Right lobe of liver (tissue), 4 donors: ENCODE measurements around the gene PEX6.

Experiments
- POLR2A ChIP-seq: fragments of 450-650 bp; IDR thresholded peaks from one replicate; pipeline ENCODE4 v1.6.1; 2017; ENCODE audit warnings: antibody characterized with exemption, mild to moderate bottlenecking
- TF ChIP-seq, protein P1 (sequence below), 4 donors: fragments of 200-600 bp in 3 of 4; fragments of 450-650 bp in 1 of 4; IDR thresholded peaks; one replicate each; pipeline versions ENCODE4 v1.5.1 to v1.8.0; 2016 to 2022; ENCODE audit warnings: antibody characterized with exemption in 4 of 4, mild to moderate bottlenecking in 2 of 4
- donor health status: DM: no; HTN: no; CAD: no.
- donor health status: DM: no; HTN: no; CAD: no.
- donor health status: DM: no; HTN: yes; CAD: no.

DNA sequence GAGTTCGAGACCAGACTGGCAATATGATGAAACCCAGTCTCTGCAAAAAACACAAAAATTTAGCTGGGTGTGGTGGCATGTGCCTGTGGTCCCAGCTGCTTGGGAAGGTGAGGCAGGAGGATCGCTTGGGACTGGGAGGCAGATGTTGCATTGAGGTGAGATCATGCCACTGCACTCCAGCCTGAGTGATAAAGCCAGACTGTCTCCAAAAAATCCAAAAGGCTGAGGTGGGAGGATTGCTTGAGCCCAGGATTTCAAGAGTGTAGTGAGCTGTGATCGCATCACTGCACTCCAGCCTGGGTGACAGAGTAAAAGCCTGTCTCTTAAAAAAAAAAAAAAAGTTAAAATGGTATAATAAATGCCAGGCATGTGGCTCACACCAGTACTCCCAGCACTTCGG, 64.4 kb downstream of the PEX6 start:
- TF ChIP-seq, protein P1, sequence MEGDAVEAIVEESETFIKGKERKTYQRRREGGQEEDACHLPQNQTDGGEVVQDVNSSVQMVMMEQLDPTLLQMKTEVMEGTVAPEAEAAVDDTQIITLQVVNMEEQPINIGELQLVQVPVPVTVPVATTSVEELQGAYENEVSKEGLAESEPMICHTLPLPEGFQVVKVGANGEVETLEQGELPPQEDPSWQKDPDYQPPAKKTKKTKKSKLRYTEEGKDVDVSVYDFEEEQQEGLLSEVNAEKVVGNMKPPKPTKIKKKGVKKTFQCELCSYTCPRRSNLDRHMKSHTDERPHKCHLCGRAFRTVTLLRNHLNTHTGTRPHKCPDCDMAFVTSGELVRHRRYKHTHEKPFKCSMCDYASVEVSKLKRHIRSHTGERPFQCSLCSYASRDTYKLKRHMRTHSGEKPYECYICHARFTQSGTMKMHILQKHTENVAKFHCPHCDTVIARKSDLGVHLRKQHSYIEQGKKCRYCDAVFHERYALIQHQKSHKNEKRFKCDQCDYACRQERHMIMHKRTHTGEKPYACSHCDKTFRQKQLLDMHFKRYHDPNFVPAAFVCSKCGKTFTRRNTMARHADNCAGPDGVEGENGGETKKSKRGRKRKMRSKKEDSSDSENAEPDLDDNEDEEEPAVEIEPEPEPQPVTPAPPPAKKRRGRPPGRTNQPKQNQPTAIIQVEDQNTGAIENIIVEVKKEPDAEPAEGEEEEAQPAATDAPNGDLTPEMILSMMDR (IDR thresholded peaks at IDR 0.05), result no peak
- TF ChIP-seq POLR2A, result no peak
